A673 (cell line): ENCODE measurements around the gene DSCAM. TPM values are rescaled to one million over a fixed set of nuclear protein-coding genes. Genes with fewer than 3 reads are reported as not detected.

Experiments
- BruUV-seq: library from RNA; stranded (reverse); fragments of 400-500 nt; replicated peaks from 2 replicates; lab custom pipeline; 2021; lab: Mats Ljungman, UMichigan
- CTCF ChIA-PET: fragments of 300-600 bp; sonication (Branson Sonifier 250); formaldehyde crosslinking; loops from one replicate; lab custom pipeline; 2022; ENCODE audit warnings: antibody characterized with exemption; lab: Charles Lee
- POLR2A ChIA-PET: fragments of 300-600 bp; sonication (Branson Sonifier 250); formaldehyde crosslinking; loops from one replicate; lab custom pipeline; 2022; ENCODE audit warnings: antibody characterized with exemption; ENCODE audit not compliant: low non-redundant PET; lab: Charles Lee
- DNase-seq: peaks from one replicate; pipeline ENCODE4 v3.0.0-alpha.2; 2015; ENCODE audit warnings: low spot score
- H3K27ac ChIP-seq: fragments of 200-600 bp; sonication (generic); 2 replicates; pipeline ENCODE4 v1.5.1; 2016; ENCODE audit warnings: mixed run types, low read depth, mild to moderate bottlenecking, mixed read lengths, antibody characterized with exemption, low read length; ENCODE audit not compliant: poor library complexity, severe bottlenecking
- H3K27me3 ChIP-seq: fragments of 200-600 bp; sonication (generic); replicated peaks from 2 replicates; pipeline ENCODE4 v1.6.1; 2017; ENCODE audit warnings: mixed run types, low read depth, mild to moderate bottlenecking, mixed read lengths, antibody characterized with exemption, low read length; ENCODE audit not compliant: insufficient read depth, poor library complexity
- H3K36me3 ChIP-seq: fragments of 200-600 bp; sonication (generic); 2 replicates; pipeline ENCODE4 v1.6.1; 2016; ENCODE audit warnings: mixed run types, mild to moderate bottlenecking, mixed read lengths, antibody characterized with exemption, low read length; ENCODE audit not compliant: insufficient read depth, poor library complexity, severe bottlenecking
- H3K4me1 ChIP-seq: fragments of 200-600 bp; sonication (generic); 2 replicates; pipeline ENCODE4 v1.6.1; 2017; ENCODE audit warnings: mixed run types, mild to moderate bottlenecking, mixed read lengths, antibody characterized with exemption, low read length; ENCODE audit not compliant: insufficient read depth, poor library complexity, severe bottlenecking
- H3K4me3 ChIP-seq: fragments of 200-600 bp; sonication (generic); 2 replicates; pipeline ENCODE4 v1.5.1; 2016; ENCODE audit warnings: low read depth, mixed run types, mild to moderate bottlenecking, mixed read lengths, low read length; ENCODE audit not compliant: poor library complexity, severe bottlenecking
- H3K9me3 ChIP-seq: fragments of 200-600 bp; sonication (generic); 2 replicates; pipeline ENCODE4 v1.6.1; 2016; ENCODE audit warnings: mixed run types, low read depth, mild to moderate bottlenecking, mixed read lengths, antibody characterized with exemption, low read length; ENCODE audit not compliant: poor library complexity, severe bottlenecking
- CTCF ChIP-seq: fragments of 300-800, 200-600 bp; sonication (generic); conservative IDR thresholded peaks from 2 replicates; pipeline ENCODE4 v1.5.1; 2017; ENCODE audit warnings: low read depth, mild to moderate bottlenecking, antibody characterized with exemption, low read length, moderate library complexity, mixed read lengths
- EZH2 ChIP-seq: fragments of 200-600 bp; sonication (generic); IDR thresholded peaks from 2 replicates; pipeline ENCODE4 v1.6.1; 2017; ENCODE audit warnings: borderline replicate concordance, low read depth, mild to moderate bottlenecking, mixed read lengths, antibody characterized with exemption, low read length; ENCODE audit not compliant: poor library complexity, severe bottlenecking
- intact Hi-C: fragments of 100-400 bp; cut with micrococcal nuclease; formaldehyde crosslinking; loops from one replicate; pipeline ENCODE4 v1.10.0; 2022; ENCODE audit not compliant: unreplicated experiment
- total RNA-seq: library from RNA; stranded (reverse); gene quantifications from 2 replicates; pipeline ENCODE4 v1.2.3, GENCODE V29; 2021

Gene DSCAM
- total RNA-seq, 1 experiment from 2014 or later = not detected

GRCh38 chr21:40797891-40798290, 49.1 kb downstream of the DSCAM start:
- TF ChIP-seq CTCF (no peak), EZH2 (no peak)
- peaks cover 42% of the 10 kb centered on the region for H3K9me3 ChIP-seq
- intact Hi-C loops = no loop called here
- ChIA-PET CTCF (no interaction called here), POLR2A (no interaction called here)
- no peaks in the 10 kb centered on the region for H3K27me3 ChIP-seq
- no peak overlapping the region for H3K27ac ChIP-seq
- no peak for DNase-seq
- BruUV-seq = no TSS peak
- no peaks in the 10 kb centered on the region for H3K36me3 ChIP-seq
- no peak overlapping the region for H3K4me3 ChIP-seq
- H3K4me1 ChIP-seq = no peaks in the 10 kb centered on the region

GRCh38 chr21:40797410-40797809, 49.5 kb downstream of the DSCAM start:
- no peak overlapping the region for H3K4me3 ChIP-seq
- no TSS peak for BruUV-seq
- POLR2A ChIA-PET = no interaction called here
- no peaks in the 10 kb centered on the region for H3K4me1 ChIP-seq
- H3K27ac ChIP-seq = no peak overlapping the region
- CTCF ChIA-PET = no interaction called here
- H3K27me3 ChIP-seq = no peaks in the 10 kb centered on the region
- H3K9me3 ChIP-seq = peaks cover 41% of the 10 kb centered on the region
- no peaks in the 10 kb centered on the region for H3K36me3 ChIP-seq
- no peak for DNase-seq
- no peak for TF ChIP-seq CTCF
- intact Hi-C loops = no loop called here

- Histone ChIP-seq H3K9me3 (peaks cover 37% of the 10 kb centered on the region), H3K4me3 (no peak overlapping the region), H3K27ac (no peak overlapping the region), H3K27me3 (no peaks in the 10 kb centered on the region), H3K36me3 (no peaks in the 10 kb centered on the region), H3K4me1 (no peaks in the 10 kb centered on the region)
- no peak for TF ChIP-seq CTCF
- TF ChIP-seq EZH2 = no peak
- BruUV-seq = no TSS peak
- POLR2A ChIA-PET = no interaction called here
- intact Hi-C loops = no loop called here
- CTCF ChIA-PET = no interaction called here
- DNase-seq = no peak
Observed at GRCh38 chr21:40796464-40796863, 50.5 kb downstream of the DSCAM start.
